Measurements from ENCODE around the gene STRADA.

Gene STRADA

GRCh38 chr17:63758428-63758827 lies 16.8 kb upstream of the STRADA start:
- TF ChIP-seq, protein P1, sequence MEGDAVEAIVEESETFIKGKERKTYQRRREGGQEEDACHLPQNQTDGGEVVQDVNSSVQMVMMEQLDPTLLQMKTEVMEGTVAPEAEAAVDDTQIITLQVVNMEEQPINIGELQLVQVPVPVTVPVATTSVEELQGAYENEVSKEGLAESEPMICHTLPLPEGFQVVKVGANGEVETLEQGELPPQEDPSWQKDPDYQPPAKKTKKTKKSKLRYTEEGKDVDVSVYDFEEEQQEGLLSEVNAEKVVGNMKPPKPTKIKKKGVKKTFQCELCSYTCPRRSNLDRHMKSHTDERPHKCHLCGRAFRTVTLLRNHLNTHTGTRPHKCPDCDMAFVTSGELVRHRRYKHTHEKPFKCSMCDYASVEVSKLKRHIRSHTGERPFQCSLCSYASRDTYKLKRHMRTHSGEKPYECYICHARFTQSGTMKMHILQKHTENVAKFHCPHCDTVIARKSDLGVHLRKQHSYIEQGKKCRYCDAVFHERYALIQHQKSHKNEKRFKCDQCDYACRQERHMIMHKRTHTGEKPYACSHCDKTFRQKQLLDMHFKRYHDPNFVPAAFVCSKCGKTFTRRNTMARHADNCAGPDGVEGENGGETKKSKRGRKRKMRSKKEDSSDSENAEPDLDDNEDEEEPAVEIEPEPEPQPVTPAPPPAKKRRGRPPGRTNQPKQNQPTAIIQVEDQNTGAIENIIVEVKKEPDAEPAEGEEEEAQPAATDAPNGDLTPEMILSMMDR (IDR thresholded peaks at IDR 0.05; ENCODE audit: low read depth, low read length, missing control alignments) = no peak
- no peak for DNase-seq (ENCODE audit: low read depth)
- no peak overlapping the region for H3K4me3 ChIP-seq (ENCODE audit: low read depth, low read length)

GRCh38 chr17:63754046-63754445 lies 12.4 kb upstream of the STRADA start:
- TF ChIP-seq, protein P1 (IDR thresholded peaks at IDR 0.05; ENCODE audit: low read depth, low read length, missing control alignments) = no peak
- no peak overlapping the region for H3K4me3 ChIP-seq (ENCODE audit: low read depth, low read length)
- no peak for DNase-seq (ENCODE audit: low read depth)

- TF ChIP-seq, protein P1 (IDR thresholded peaks at IDR 0.05; ENCODE audit: low read depth, low read length, missing control alignments) = no peak
- H3K4me3 ChIP-seq (ENCODE audit: low read depth, low read length) = no peak overlapping the region
- DNase-seq (ENCODE audit: low read depth) = no peak
These were observed 11.6 kb upstream of the STRADA start for GRCh38 chr17:63753215-63753614.

GRCh38 chr17:63752707-63753106 lies 11.1 kb upstream of the STRADA start:
- no peak for DNase-seq (ENCODE audit: low read depth)
- TF ChIP-seq, protein P1 (IDR thresholded peaks at IDR 0.05; ENCODE audit: low read depth, low read length, missing control alignments) = no peak
- no peak overlapping the region for H3K4me3 ChIP-seq (ENCODE audit: low read depth, low read length)

GRCh38 chr17:63751806-63752205 lies 10.2 kb upstream of the STRADA start:
- TF ChIP-seq, protein P1 (IDR thresholded peaks at IDR 0.05; ENCODE audit: low read depth, low read length, missing control alignments) = no peak
- DNase-seq (ENCODE audit: low read depth) = no peak
- H3K4me3 ChIP-seq (ENCODE audit: low read depth, low read length) = no peak overlapping the region

- peak overlapping the region; percentile 66 for H3K4me3 ChIP-seq (ENCODE audit: low read depth, low read length)
- TF ChIP-seq, protein P1 (IDR thresholded peaks at IDR 0.05; ENCODE audit: low read depth, low read length, missing control alignments) = no peak
- no peak for DNase-seq (ENCODE audit: low read depth)
These were observed 524 bp downstream of the STRADA start for GRCh38 chr17:63741143-63741407.

GRCh38 chr17:63740464-63741142 lies 996 bp downstream of the STRADA start:
- no peak for DNase-seq (ENCODE audit: low read depth)
- TF ChIP-seq, protein P1 (IDR thresholded peaks at IDR 0.05; ENCODE audit: low read depth, low read length, missing control alignments) = no peak
- H3K4me3 ChIP-seq (ENCODE audit: low read depth, low read length) = peak overlapping the region; percentile 66

Measured in GM12864 (cell line).